PC-9 (cell line): ENCODE measurements around the gene NRM.

Source experiments
- CTCF ChIP-seq: fragments of 200-600 bp; sonication (generic); conservative IDR thresholded peaks from 2 replicates; pipeline ENCODE4 v1.6.1; 2017; ENCODE audit warnings: mixed run types, antibody characterized with exemption, mild to moderate bottlenecking, moderate library complexity
- EZH2 ChIP-seq: fragments of 200-600 bp; sonication (generic); IDR thresholded peaks from 2 replicates; pipeline ENCODE4 v1.8.0; 2017; ENCODE audit warnings: antibody characterized with exemption, low read depth

- TF ChIP-seq CTCF (no peak), EZH2 (no peak)
Measured at GRCh38 chr6:30664994-30665767, 25.6 kb downstream of the NRM start.
